Right ventricle myocardium superior (tissue), 1 donor: ENCODE measurements around the gene FAM210A. TPM values are rescaled to one million over a fixed set of nuclear protein-coding genes. Genes with fewer than 3 reads are reported as not detected.

Source experiments
- ATAC-seq: fragments of 200-7000 bp; cut with Tn5 transposase; one replicate; pipeline ENCODE4 v1.9.1; 2020; ENCODE audit warnings: mild to moderate bottlenecking; ENCODE audit not compliant: poor library complexity
- DNase-seq: peaks from one replicate; pipeline ENCODE4 v3.0.0-alpha.2; 2020
- intact Hi-C: fragments of 100-400 bp; cut with DNase I; formaldehyde crosslinking; loops from one replicate; pipeline ENCODE4 v1.11.2; 2022
- total RNA-seq: library from RNA; stranded (reverse); fragmentation: NEBNext Ultra II Directional; extraction: Animal tissue kit (Norgen Biotek cat#: 25700); gene quantifications from one replicate; pipeline ENCODE4 v1.2.1, GENCODE V29; 2021
- donor health status: DM: no; HTN: yes; CAD: no; lungs with severe emphysema.

The FAM210A gene
- total RNA-seq, 1 donor from 2014 or later, result 62.1 TPM

GRCh38 chr18:13627639-13628038 is 98.7 kb downstream of the FAM210A start:
- intact Hi-C loops, result loop anchor here (5.0 kb wide), 1 partner anchor 410 kb away; the partner anchor contains the start of gene LDLRAD4
- DNase-seq (no peak), ATAC-seq (no peak)

GRCh38 chr18:13626544-13626908 is 99.8 kb downstream of the FAM210A start:
- intact Hi-C loops, result loop anchor here (5.0 kb wide), 1 partner anchor 409 kb away; the partner anchor contains the start of gene LDLRAD4
- ATAC-seq (no peak), DNase-seq (no peak)

- intact Hi-C loops, result loop anchor here (5.0 kb wide), 1 partner anchor 409 kb away; the partner anchor contains the start of gene LDLRAD4
- ATAC-seq (no peak), DNase-seq (no peak)
Measured at GRCh38 chr18:13625843-13626543, 100.4 kb downstream of the FAM210A start.

GRCh38 chr18:13625355-13625754 is 101.0 kb downstream of the FAM210A start:
- intact Hi-C loops, result loop anchor here (5.0 kb wide), 1 partner anchor 408 kb away; the partner anchor contains the start of gene LDLRAD4
- DNase-seq (no peak), ATAC-seq (no peak)

GRCh38 chr18:13624563-13625237 is 101.7 kb downstream of the FAM210A start:
- DNase-seq (no peak), ATAC-seq (no peak)
- intact Hi-C loops, result loop anchor here (5.0 kb wide), 1 partner anchor 407 kb away; the partner anchor contains the start of gene LDLRAD4

GRCh38 chr18:13623871-13624270 is 102.5 kb downstream of the FAM210A start:
- intact Hi-C loops, result no loop called here
- ATAC-seq, result no peak
- DNase-seq, result no peak

GRCh38 chr18:13623348-13623747 is 103.0 kb downstream of the FAM210A start:
- intact Hi-C loops, result no loop called here

GRCh38 chr18:13622751-13623150 is 103.6 kb downstream of the FAM210A start:
- ATAC-seq (no peak), DNase-seq (no peak)
- intact Hi-C loops, result no loop called here

More at GRCh38 chr18:13623348-13623747, 103.0 kb downstream of the FAM210A start:
- no peak for DNase-seq
- ATAC-seq, result no peak

GRCh38 chr18:13621886-13622619 is 104.3 kb downstream of the FAM210A start:
- intact Hi-C loops, result no loop called here
- no peak for ATAC-seq
- no peak for DNase-seq

- ATAC-seq (no peak), DNase-seq (no peak)
- intact Hi-C loops, result no loop called here
Measured at GRCh38 chr18:13621446-13621849, 104.9 kb downstream of the FAM210A start.

GRCh38 chr18:13620818-13621445 is 105.4 kb downstream of the FAM210A start:
- ATAC-seq (no peak), DNase-seq (no peak)
- intact Hi-C loops, result no loop called here

- no peak for ATAC-seq
- no peak for DNase-seq
- intact Hi-C loops, result no loop called here
Measured at GRCh38 chr18:13620206-13620672, 106.1 kb downstream of the FAM210A start.

GRCh38 chr18:13619505-13620205 is 106.7 kb downstream of the FAM210A start:
- DNase-seq, result no peak
- no peak for ATAC-seq
- intact Hi-C loops, result no loop called here

- intact Hi-C loops, result no loop called here
- DNase-seq (no peak), ATAC-seq (no peak)
Measured at GRCh38 chr18:13618760-13619438, 107.5 kb downstream of the FAM210A start.

GRCh38 chr18:13617826-13618515 is 108.4 kb downstream of the FAM210A start:
- DNase-seq (no peak), ATAC-seq (no peak)
- intact Hi-C loops, result no loop called here

GRCh38 chr18:13616525-13617035 is 109.8 kb downstream of the FAM210A start:
- no peak for ATAC-seq
- no peak for DNase-seq
- intact Hi-C loops, result no loop called here

- no peak for ATAC-seq
- intact Hi-C loops, result no loop called here
Measured at GRCh38 chr18:13616041-13616440, 110.3 kb downstream of the FAM210A start.

More at GRCh38 chr18:13616041-13616440, 110.3 kb downstream of the FAM210A start:
- no peak for DNase-seq
